Activated B cell treated with CpG ODN at 0.5 μM for 24 hours (primary cell): Measurements from ENCODE around the gene MARCO. TPM values are rescaled to one million over a fixed set of nuclear protein-coding genes. Genes with fewer than 3 reads are reported as not detected.

Experiments
- ATAC-seq: fragments of 200-7000 bp; cut with Tn5 transposase; one replicate; pipeline ENCODE4 v1.10.0; 2021; ENCODE audit warnings: low read depth, mild to moderate bottlenecking, moderate library complexity
- CTCF ChIA-PET: fragments of 350-600 bp; sonication (Branson Sonifier 250); formaldehyde crosslinking; loops from one replicate; lab custom pipeline; 2021; ENCODE audit warnings: antibody characterized with exemption; lab: Charles Lee
- POLR2A ChIA-PET: fragments of 350-600 bp; sonication (Branson Sonifier 250); formaldehyde crosslinking; loops from one replicate; lab custom pipeline; 2021; ENCODE audit warnings: antibody characterized with exemption; lab: Charles Lee
- DNase-seq: peaks from one replicate; pipeline ENCODE4 v3.0.0; 2022
- H3K27ac Mint-ChIP-seq: one replicate; pipeline ENCODE4 v1.8.0; 2020; ENCODE audit warnings: mixed read lengths
- H3K27me3 Mint-ChIP-seq: one replicate; pipeline ENCODE4 v1.8.0; 2021; ENCODE audit warnings: mixed read lengths
- H3K36me3 Mint-ChIP-seq: one replicate; pipeline ENCODE4 v1.8.0; 2021; ENCODE audit warnings: low read depth, mixed read lengths
- H3K4me1 Mint-ChIP-seq: one replicate; pipeline ENCODE4 v1.8.0; 2021; ENCODE audit warnings: mixed read lengths
- H3K4me3 Mint-ChIP-seq: one replicate; pipeline ENCODE4 v1.8.0; 2020; ENCODE audit warnings: mild to moderate bottlenecking, mixed read lengths
- H3K9me3 Mint-ChIP-seq: one replicate; pipeline ENCODE4 v1.8.0; 2020; ENCODE audit warnings: mixed read lengths
- intact Hi-C: fragments of 100-400 bp; cut with micrococcal nuclease; formaldehyde crosslinking; loops from one replicate; pipeline ENCODE4 v1.15.1; 2024
- total RNA-seq: library from RNA; stranded (reverse); gene quantifications from 2 replicates; pipeline ENCODE4 v1.2.3, GENCODE V29; 2022
- TF ChIP-seq, protein P1 (sequence below): fragments of 200-600 bp; IDR thresholded peaks from one replicate; pipeline ENCODE4 v1.8.0; 2022; ENCODE audit warnings: antibody characterized with exemption, mild to moderate bottlenecking

MARCO gene
- total RNA-seq, 1 donor from 2014 or later, result not detected

DNA sequence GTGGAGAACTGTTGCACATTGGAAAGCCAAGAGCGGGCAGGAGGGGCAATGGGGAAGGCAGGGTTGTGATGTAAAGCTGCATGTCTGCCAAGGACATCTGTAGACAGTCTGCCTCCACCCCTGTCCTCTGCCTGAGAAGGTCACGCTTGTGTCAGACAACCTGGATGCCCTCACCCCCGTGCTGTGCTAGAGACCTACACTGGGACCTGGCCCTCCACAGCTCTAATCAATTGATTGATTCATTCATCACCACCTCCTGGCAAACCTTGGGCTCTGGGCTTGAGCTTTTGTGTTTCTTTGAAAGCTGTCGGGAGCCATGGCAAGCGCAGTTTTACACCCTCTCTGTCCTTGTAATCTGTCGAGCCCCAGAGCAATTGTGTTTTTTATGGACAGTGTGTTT is 41.1 kb downstream of the MARCO start:
- no peak overlapping the region for H3K4me3 Mint-ChIP-seq
- POLR2A ChIA-PET, result no interaction called here
- H3K4me1 Mint-ChIP-seq, result no peaks in the 10 kb centered on the region
- no peaks in the 10 kb centered on the region for H3K9me3 Mint-ChIP-seq
- DNase-seq (no peak), ATAC-seq (no peak)
- no peaks in the 10 kb centered on the region for H3K36me3 Mint-ChIP-seq
- no peak overlapping the region for H3K27ac Mint-ChIP-seq
- CTCF ChIA-PET, result no interaction called here
- H3K27me3 Mint-ChIP-seq, result peaks cover 10% of the 10 kb centered on the region
- TF ChIP-seq, protein P1, sequence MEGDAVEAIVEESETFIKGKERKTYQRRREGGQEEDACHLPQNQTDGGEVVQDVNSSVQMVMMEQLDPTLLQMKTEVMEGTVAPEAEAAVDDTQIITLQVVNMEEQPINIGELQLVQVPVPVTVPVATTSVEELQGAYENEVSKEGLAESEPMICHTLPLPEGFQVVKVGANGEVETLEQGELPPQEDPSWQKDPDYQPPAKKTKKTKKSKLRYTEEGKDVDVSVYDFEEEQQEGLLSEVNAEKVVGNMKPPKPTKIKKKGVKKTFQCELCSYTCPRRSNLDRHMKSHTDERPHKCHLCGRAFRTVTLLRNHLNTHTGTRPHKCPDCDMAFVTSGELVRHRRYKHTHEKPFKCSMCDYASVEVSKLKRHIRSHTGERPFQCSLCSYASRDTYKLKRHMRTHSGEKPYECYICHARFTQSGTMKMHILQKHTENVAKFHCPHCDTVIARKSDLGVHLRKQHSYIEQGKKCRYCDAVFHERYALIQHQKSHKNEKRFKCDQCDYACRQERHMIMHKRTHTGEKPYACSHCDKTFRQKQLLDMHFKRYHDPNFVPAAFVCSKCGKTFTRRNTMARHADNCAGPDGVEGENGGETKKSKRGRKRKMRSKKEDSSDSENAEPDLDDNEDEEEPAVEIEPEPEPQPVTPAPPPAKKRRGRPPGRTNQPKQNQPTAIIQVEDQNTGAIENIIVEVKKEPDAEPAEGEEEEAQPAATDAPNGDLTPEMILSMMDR, result no peak
- intact Hi-C loops, result no loop called here

DNA sequence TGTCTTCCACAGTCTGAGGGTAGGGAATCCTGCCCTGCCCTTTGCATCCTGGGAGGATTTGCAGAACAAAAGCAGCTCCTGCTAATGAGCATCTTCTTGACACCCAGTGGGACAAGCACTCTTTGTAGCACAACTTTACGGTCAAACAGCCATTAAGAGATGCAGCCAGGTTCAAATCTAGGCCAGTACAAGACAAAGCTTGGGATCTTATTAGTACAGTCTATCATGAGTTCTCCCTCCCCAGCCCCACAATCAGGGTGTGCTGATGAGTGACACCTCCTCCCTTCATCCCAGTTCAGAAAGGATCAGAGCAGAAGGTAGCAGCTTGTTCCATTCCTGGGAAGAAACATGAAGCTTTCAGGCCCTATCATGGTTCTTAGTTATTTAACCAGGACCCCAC is 41.9 kb downstream of the MARCO start:
- ChIA-PET CTCF (no interaction called here), POLR2A (no interaction called here)
- peaks cover 10% of the 10 kb centered on the region for H3K27me3 Mint-ChIP-seq
- DNase-seq (no peak), ATAC-seq (no peak)
- H3K36me3 Mint-ChIP-seq, result no peaks in the 10 kb centered on the region
- no peaks in the 10 kb centered on the region for H3K4me1 Mint-ChIP-seq
- no peak overlapping the region for H3K27ac Mint-ChIP-seq
- TF ChIP-seq, protein P1, result no peak
- intact Hi-C loops, result no loop called here
- H3K9me3 Mint-ChIP-seq, result no peaks in the 10 kb centered on the region
- no peak overlapping the region for H3K4me3 Mint-ChIP-seq

DNA sequence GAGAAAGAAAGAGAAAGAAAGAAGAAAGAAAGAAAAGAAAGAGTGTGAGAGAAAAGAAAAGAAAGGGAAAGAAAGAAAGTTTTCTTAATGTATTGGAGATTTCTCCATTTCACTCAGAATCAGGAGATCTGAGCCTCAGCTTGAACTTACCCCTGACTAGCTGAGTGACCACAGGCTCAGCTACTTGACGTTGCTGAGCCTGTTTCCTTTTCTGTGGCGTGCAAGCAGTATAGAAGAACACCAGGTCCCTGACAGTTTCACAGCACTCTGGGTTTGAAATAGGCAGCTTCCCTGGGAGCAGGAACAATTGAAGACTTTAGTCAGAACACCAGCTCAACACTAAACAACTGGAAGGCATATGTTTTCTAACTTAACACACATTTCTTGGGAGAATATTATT is 44.7 kb downstream of the MARCO start:
- DNase-seq (no peak), ATAC-seq (no peak)
- peaks cover 5% of the 10 kb centered on the region for H3K27me3 Mint-ChIP-seq
- H3K27ac Mint-ChIP-seq, result no peak overlapping the region
- H3K4me1 Mint-ChIP-seq, result no peaks in the 10 kb centered on the region
- intact Hi-C loops, result no loop called here
- H3K4me3 Mint-ChIP-seq, result no peak overlapping the region
- no peaks in the 10 kb centered on the region for H3K36me3 Mint-ChIP-seq
- H3K9me3 Mint-ChIP-seq, result no peaks in the 10 kb centered on the region
- POLR2A ChIA-PET, result no interaction called here
- CTCF ChIA-PET, result no interaction called here
- TF ChIP-seq, protein P1, result no peak

DNA sequence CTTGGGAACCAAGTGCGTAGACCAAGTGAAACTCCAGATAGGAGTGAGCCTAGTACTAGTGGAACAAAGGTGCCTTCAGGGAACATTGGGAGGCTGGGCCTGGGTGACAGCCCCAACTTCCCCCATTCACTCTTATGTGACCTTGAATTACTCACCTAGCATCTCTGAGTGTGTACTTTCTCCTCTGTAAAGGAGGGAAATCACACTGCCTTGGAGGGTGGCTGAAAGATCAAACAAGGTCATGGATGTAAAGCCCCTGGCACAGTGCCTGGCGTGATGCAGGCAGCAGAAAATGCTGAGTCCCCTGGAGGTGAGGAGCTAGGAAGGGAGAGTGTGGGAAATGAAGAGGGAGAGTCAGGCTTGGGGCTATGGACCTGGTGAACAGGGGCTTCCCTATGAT is 45.9 kb downstream of the MARCO start:
- no peak for DNase-seq
- Mint-ChIP-seq H3K27me3 (peaks cover 5% of the 10 kb centered on the region), H3K4me1 (no peaks in the 10 kb centered on the region), H3K36me3 (no peaks in the 10 kb centered on the region), H3K4me3 (no peak overlapping the region), H3K9me3 (no peaks in the 10 kb centered on the region), H3K27ac (no peak overlapping the region)
- TF ChIP-seq, protein P1, result no peak
- intact Hi-C loops, result no loop called here
- ATAC-seq, result no peak
- ChIA-PET CTCF (no interaction called here), POLR2A (no interaction called here)

DNA sequence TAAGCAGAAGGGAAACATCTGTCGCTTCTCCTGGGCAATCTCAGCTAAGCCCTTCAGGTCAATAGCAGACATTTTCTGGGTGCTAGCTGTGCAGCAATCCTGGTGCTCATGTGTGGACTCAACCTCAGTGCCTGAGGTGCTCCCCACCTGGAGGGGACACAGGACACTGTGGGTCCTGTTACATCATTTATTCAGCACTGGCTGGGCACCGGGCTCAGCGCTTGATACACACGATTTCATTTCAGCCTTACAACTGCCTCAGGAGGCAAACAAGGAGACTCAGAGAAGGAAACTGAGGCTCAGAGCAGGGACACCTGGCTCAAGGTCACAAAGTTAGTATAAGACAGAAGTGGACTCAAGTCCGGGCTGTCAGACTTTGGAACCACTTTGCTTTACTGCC is 46.7 kb downstream of the MARCO start:
- ATAC-seq (no peak), DNase-seq (no peak)
- no peaks in the 10 kb centered on the region for H3K9me3 Mint-ChIP-seq
- H3K4me1 Mint-ChIP-seq, result no peaks in the 10 kb centered on the region
- ChIA-PET POLR2A (no interaction called here), CTCF (no interaction called here)
- intact Hi-C loops, result no loop called here
- TF ChIP-seq, protein P1, result no peak
- no peak overlapping the region for H3K27ac Mint-ChIP-seq
- H3K4me3 Mint-ChIP-seq, result no peak overlapping the region
- H3K27me3 Mint-ChIP-seq, result peaks cover 2% of the 10 kb centered on the region
- H3K36me3 Mint-ChIP-seq, result no peaks in the 10 kb centered on the region
